Neural crest cell (in vitro differentiated cells): ENCODE measurements around the gene GAB2. TPM values are rescaled to one million over a fixed set of nuclear protein-coding genes. Genes with fewer than 3 reads are reported as not detected.
"Not testable (repeated sequence)": the region's sequence is repeated elsewhere in the genome, so short reads cannot be mapped to it uniquely, and the experiment has no call there.

Experiments used
- DNase-seq: peaks from one replicate; pipeline ENCODE4 v3.0.0; 2021; ENCODE audit warnings: low read depth, mixed read lengths, low spot score
- H3K27ac Mint-ChIP-seq: one replicate; pipeline ENCODE4 v1.8.0; 2021; ENCODE audit warnings: mild to moderate bottlenecking, mixed read lengths; ENCODE audit not compliant: unreplicated experiment
- H3K27me3 Mint-ChIP-seq: 2 replicates; pipeline ENCODE4 v1.8.0; 2021; ENCODE audit warnings: low read depth, mild to moderate bottlenecking, mixed read lengths
- H3K36me3 Mint-ChIP-seq: 2 replicates; pipeline ENCODE4 v1.8.0; 2021; ENCODE audit warnings: low read depth, mild to moderate bottlenecking, mixed read lengths
- H3K4me1 Mint-ChIP-seq: 2 replicates; pipeline ENCODE4 v1.8.0; 2021; ENCODE audit warnings: mixed read lengths
- H3K4me3 Mint-ChIP-seq: one replicate; pipeline ENCODE4 v1.8.0; 2021; ENCODE audit warnings: mild to moderate bottlenecking, mixed read lengths
- H3K9me3 Mint-ChIP-seq: 2 replicates; pipeline ENCODE4 v1.8.0; 2021; ENCODE audit warnings: mixed read lengths
- CTCF ChIP-seq: fragments of 200-600 bp; sonication (generic); conservative IDR thresholded peaks from 2 replicates; pipeline ENCODE4 v1.5.0; 2021; ENCODE audit warnings: antibody characterized with exemption, mild to moderate bottlenecking
- total RNA-seq: library from RNA; stranded (reverse); gene quantifications from 2 replicates; pipeline ENCODE4 v1.2.1, GENCODE V29; 2021

Gene GAB2
- total RNA-seq, 1 donor from 2014 or later: 27.9 TPM

- Mint-ChIP-seq H3K4me3 (no peak overlapping the region), H3K27ac (no peak overlapping the region), H3K36me3 (peaks cover 22% of the 10 kb centered on the region), H3K4me1 (no peaks in the 10 kb centered on the region), H3K9me3 (no peaks in the 10 kb centered on the region), H3K27me3 (no peaks in the 10 kb centered on the region)
- no peak for TF ChIP-seq CTCF
- DNase-seq: no peak
These were observed 240.4 kb downstream of the GAB2 start for GRCh38 chr11:78177216-78177615.

GRCh38 chr11:78176605-78177141 is 240.9 kb downstream of the GAB2 start:
- Mint-ChIP-seq H3K27ac (peak overlapping the region; percentile 16), H3K4me1 (no peaks in the 10 kb centered on the region), H3K27me3 (no peaks in the 10 kb centered on the region), H3K9me3 (no peaks in the 10 kb centered on the region), H3K36me3 (peaks cover 22% of the 10 kb centered on the region), H3K4me3 (no peak overlapping the region)
- TF ChIP-seq CTCF: no peak
- DNase-seq: no peak

GRCh38 chr11:78175862-78176261 is 241.8 kb downstream of the GAB2 start:
- H3K4me3 Mint-ChIP-seq, H3K9me3 Mint-ChIP-seq, H3K27me3 Mint-ChIP-seq, H3K27ac Mint-ChIP-seq, H3K4me1 Mint-ChIP-seq, DNase-seq: not testable (repeated sequence)
- H3K36me3 Mint-ChIP-seq: peaks cover 22% of the 10 kb centered on the region

- no peak for TF ChIP-seq CTCF
- peaks cover 22% of the 10 kb centered on the region for H3K36me3 Mint-ChIP-seq
- H3K27me3 Mint-ChIP-seq: no peaks in the 10 kb centered on the region
- H3K9me3 Mint-ChIP-seq: no peaks in the 10 kb centered on the region
- no peak overlapping the region for H3K4me3 Mint-ChIP-seq
- no peak for DNase-seq
- peak overlapping the region; percentile 43 for H3K27ac Mint-ChIP-seq
- no peaks in the 10 kb centered on the region for H3K4me1 Mint-ChIP-seq
These were observed 245.7 kb downstream of the GAB2 start for GRCh38 chr11:78171951-78172350.

- no peak overlapping the region for H3K27ac Mint-ChIP-seq
- no peak for DNase-seq
- no peaks in the 10 kb centered on the region for H3K27me3 Mint-ChIP-seq
- no peak for TF ChIP-seq CTCF
- H3K4me3 Mint-ChIP-seq: no peak overlapping the region
- no peaks in the 10 kb centered on the region for H3K9me3 Mint-ChIP-seq
- H3K36me3 Mint-ChIP-seq: peaks cover 18% of the 10 kb centered on the region
- H3K4me1 Mint-ChIP-seq: no peaks in the 10 kb centered on the region
These were observed 246.6 kb downstream of the GAB2 start for GRCh38 chr11:78170874-78171549.

GRCh38 chr11:78170413-78170812 is 247.2 kb downstream of the GAB2 start:
- Mint-ChIP-seq H3K4me1 (no peaks in the 10 kb centered on the region), H3K27ac (no peak overlapping the region), H3K36me3 (peaks cover 18% of the 10 kb centered on the region), H3K9me3 (no peaks in the 10 kb centered on the region), H3K27me3 (no peaks in the 10 kb centered on the region), H3K4me3 (no peak overlapping the region)
- DNase-seq: no peak
- TF ChIP-seq CTCF: no peak
